NCI-H1048 (cell line): ENCODE results near the gene YOD1.

Experiments used
- DNase-seq: peaks from one replicate; lab custom pipeline; 2025; lab: John Stamatoyannopoulos, UW

The YOD1 gene

GRCh38 chr1:207025146-207025880, 25.7 kb downstream of the YOD1 start:
- no peak for DNase-seq

GRCh38 chr1:207024202-207025145, 26.5 kb downstream of the YOD1 start:
- no peak for DNase-seq

DNA sequence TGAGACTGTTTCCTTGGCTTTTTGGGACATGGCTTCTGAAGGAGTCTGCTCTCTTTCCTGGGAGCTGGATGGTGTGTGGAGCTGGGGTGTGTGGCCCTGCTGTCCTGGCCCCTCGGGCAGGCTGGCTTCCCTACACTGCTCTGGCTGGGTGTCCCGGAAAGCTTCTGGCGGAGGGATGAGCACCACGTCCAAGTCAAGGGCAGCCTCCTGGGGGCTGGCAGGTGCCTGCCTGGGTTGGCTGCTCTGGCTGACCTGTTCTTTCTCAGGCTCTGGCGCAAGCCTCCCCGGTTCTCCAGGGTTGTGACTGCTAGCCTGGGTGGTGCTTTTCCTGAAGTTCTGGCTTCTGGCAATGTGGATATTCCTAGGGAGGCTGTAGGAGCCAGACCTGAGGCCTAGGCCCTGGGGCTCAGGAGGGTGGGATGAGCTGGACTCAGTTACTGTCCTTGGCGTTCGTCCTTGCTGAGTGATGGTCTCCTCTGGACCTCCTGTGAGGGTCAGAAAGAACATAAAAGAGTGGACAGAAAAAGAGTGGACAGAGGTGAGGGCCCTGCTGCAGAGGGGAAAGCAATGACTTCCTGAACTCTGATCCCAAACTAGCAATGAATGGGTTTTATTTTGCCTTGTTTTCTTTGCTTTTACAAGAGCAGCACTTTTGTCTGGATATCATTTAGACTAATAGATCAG, 27.9 kb downstream of the YOD1 start:
- no peak for DNase-seq

- no peak for DNase-seq
These were observed 29.0 kb downstream of the YOD1 start for GRCh38 chr1:207021876-207022596.

GRCh38 chr1:207021139-207021861, 29.7 kb downstream of the YOD1 start:
- DNase-seq = no peak

DNA sequence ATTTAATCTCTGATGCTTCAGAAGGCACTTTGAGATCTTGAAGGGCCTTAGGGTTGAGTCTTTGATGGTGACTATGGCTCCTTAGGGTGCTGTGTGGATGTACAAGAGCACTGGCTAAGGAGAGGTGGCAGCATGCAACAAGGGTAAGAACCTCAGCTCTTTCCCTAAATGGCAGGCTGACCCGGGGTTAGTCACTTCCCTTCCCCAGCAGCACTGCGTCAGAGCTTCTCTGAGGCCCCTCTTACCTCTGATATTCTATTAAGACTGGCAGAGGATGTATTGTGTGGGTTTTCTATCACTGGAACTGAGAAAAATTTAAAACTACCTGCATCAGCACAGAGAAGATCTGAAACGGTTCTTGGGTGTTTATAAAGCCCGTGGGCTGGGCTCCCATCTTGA, 30.3 kb downstream of the YOD1 start:
- no peak for DNase-seq

- DNase-seq = no peak
These were observed 30.8 kb downstream of the YOD1 start for GRCh38 chr1:207020065-207020708.

DNA sequence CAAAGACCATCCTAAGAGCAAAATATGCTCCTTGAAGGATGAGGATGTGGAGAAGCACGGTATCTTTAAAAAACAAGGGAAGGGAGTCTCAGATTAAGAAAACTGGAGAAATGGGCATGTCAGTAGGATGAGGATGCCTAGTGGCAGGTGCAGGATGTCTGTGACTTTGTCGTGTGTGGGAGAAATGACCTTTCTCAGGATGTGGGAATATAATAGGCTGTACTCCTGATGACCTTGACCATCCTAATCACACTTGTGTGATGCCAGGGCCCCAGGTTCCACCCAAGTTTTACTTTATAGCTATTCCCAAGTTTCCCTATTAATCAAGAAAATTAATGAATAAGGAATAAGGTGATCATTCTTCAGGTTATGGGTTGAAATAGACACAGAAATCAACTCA, 31.3 kb downstream of the YOD1 start:
- no peak for DNase-seq

GRCh38 chr1:207019161-207019560, 31.8 kb downstream of the YOD1 start:
- no peak for DNase-seq

DNA sequence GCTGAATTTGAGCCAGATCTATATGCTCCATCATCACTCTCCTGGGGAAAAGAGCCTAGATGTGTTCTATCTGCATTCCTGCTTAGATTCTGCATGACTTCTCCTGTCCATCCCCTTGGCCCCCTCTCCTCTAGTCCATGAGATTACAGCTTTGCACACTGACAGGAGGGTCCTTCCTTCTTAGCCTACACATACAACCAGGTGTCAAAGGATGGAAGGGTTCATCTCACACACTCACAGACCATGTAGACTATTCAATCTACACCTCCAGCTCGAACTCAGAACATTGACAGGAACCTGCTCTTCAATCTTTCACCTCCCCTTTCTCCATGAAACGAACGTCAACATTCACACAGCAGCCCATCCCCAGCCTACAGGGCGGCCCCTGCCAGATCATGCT, 32.3 kb downstream of the YOD1 start:
- no peak for DNase-seq

GRCh38 chr1:207017615-207018559, 33.1 kb downstream of the YOD1 start:
- DNase-seq = no peak

- DNase-seq = no peak
These were observed 35.2 kb downstream of the YOD1 start for GRCh38 chr1:207015791-207016190.

- no peak for DNase-seq
These were observed 36.3 kb downstream of the YOD1 start for GRCh38 chr1:207014728-207015127.

GRCh38 chr1:207013321-207014085, 37.5 kb downstream of the YOD1 start:
- no peak for DNase-seq

GRCh38 chr1:207010726-207011125, 40.3 kb downstream of the YOD1 start:
- DNase-seq = no peak

- DNase-seq = no peak
These were observed 41.1 kb downstream of the YOD1 start for GRCh38 chr1:207009945-207010344.

- DNase-seq = no peak
These were observed 41.7 kb downstream of the YOD1 start for GRCh38 chr1:207009182-207009850.

- peak; percentile 90 for DNase-seq
These were observed 43.5 kb downstream of the YOD1 start for GRCh38 chr1:207007352-207008033.
